ENCODE results near the gene MYZAP. TPM values are rescaled to one million over a fixed set of nuclear protein-coding genes. Genes with fewer than 3 reads are reported as not detected.
A peak's percentile ranks its signal among the peaks of the same experiment; 100 is the strongest.

MYZAP gene
- total RNA-seq, 1 experiment from 2014 or later, result 5.1 TPM

DNA sequence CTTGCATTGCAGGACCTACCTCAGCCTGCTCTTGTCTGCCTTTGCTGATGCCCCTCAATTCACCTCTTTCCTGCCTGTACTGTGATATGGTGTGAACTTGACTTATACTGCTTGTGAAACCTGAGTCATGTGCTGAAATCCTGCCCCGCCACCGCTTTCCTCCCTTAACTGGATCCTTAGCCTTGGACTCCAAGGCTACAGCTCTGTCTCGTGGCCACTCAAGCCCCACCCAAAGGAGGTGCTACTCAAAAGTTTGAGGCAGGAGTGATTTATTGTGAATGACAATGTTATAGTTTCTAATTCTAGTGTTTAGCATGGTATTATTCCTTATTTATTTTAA, 56.1 kb downstream of the MYZAP start:
- H3K9me3 Mint-ChIP-seq (ENCODE audit: low read depth, unreplicated experiment), result no peaks in the 10 kb centered on the region
- H3K27ac Mint-ChIP-seq (ENCODE audit: unreplicated experiment), result no peak overlapping the region
- H3K4me3 Mint-ChIP-seq (ENCODE audit: low read depth, unreplicated experiment), result no peak overlapping the region
- intact Hi-C loops (cut with micrococcal nuclease; ENCODE audit: unreplicated experiment), result loop anchor here (5.0 to 10.0 kb wide), 2 partner anchors 80 to 427 kb away; no protein-coding TSS in a partner anchor
- H3K36me3 Mint-ChIP-seq (ENCODE audit: insufficient read depth, unreplicated experiment), result no peaks in the 10 kb centered on the region
- H3K27me3 Mint-ChIP-seq (ENCODE audit: unreplicated experiment), result no peaks in the 10 kb centered on the region
- CTCF ChIA-PET, result interaction anchor here (0.5 to 0.6 kb wide), 2 partner anchors 31 to 1119 kb away, joined by 3 read pairs; no protein-coding TSS in a partner anchor
- BruUV-seq (replicated peaks), result no TSS peak
- TF ChIP-seq, protein P1, sequence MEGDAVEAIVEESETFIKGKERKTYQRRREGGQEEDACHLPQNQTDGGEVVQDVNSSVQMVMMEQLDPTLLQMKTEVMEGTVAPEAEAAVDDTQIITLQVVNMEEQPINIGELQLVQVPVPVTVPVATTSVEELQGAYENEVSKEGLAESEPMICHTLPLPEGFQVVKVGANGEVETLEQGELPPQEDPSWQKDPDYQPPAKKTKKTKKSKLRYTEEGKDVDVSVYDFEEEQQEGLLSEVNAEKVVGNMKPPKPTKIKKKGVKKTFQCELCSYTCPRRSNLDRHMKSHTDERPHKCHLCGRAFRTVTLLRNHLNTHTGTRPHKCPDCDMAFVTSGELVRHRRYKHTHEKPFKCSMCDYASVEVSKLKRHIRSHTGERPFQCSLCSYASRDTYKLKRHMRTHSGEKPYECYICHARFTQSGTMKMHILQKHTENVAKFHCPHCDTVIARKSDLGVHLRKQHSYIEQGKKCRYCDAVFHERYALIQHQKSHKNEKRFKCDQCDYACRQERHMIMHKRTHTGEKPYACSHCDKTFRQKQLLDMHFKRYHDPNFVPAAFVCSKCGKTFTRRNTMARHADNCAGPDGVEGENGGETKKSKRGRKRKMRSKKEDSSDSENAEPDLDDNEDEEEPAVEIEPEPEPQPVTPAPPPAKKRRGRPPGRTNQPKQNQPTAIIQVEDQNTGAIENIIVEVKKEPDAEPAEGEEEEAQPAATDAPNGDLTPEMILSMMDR (IDR thresholded peaks at IDR 0.05; ENCODE audit: unreplicated experiment), result no peak
- H3K4me1 Mint-ChIP-seq (ENCODE audit: low read depth, unreplicated experiment), result peaks cover 16% of the 10 kb centered on the region
- DNase-seq, result peak; percentile 50

DNA sequence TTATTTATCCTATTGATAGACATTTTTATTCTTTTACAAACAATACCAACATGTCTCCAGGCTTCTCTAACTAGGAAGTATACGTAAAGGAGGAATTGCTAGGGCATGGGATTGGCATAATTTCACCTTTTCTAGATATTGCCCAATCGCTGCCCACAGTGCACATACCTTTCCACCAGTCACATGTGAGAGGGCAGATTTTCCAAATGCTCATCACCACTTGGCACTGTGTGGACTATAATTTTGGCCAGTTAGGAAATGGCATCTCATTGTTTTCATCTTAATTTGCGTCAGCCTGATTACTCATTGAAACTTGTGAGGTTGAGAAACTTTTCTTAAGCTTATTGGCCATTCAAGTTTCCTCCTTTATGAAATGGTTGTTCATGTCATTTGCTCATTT, 57.4 kb downstream of the MYZAP start:
- no TSS peak for BruUV-seq (replicated peaks)
- H3K9me3 Mint-ChIP-seq (ENCODE audit: low read depth, unreplicated experiment), result no peaks in the 10 kb centered on the region
- TF ChIP-seq, protein P1 (IDR thresholded peaks at IDR 0.05; ENCODE audit: unreplicated experiment), result no peak
- intact Hi-C loops (cut with micrococcal nuclease; ENCODE audit: unreplicated experiment), result loop anchor here (5.0 to 10.0 kb wide), 2 partner anchors 78 to 426 kb away; no protein-coding TSS in a partner anchor
- H3K4me3 Mint-ChIP-seq (ENCODE audit: low read depth, unreplicated experiment), result no peak overlapping the region
- CTCF ChIA-PET, result no interaction called here
- H3K27ac Mint-ChIP-seq (ENCODE audit: unreplicated experiment), result no peak overlapping the region
- H3K36me3 Mint-ChIP-seq (ENCODE audit: insufficient read depth, unreplicated experiment), result no peaks in the 10 kb centered on the region
- no peaks in the 10 kb centered on the region for H3K27me3 Mint-ChIP-seq (ENCODE audit: unreplicated experiment)
- H3K4me1 Mint-ChIP-seq (ENCODE audit: low read depth, unreplicated experiment), result peaks cover 16% of the 10 kb centered on the region
- DNase-seq, result no peak

DNA sequence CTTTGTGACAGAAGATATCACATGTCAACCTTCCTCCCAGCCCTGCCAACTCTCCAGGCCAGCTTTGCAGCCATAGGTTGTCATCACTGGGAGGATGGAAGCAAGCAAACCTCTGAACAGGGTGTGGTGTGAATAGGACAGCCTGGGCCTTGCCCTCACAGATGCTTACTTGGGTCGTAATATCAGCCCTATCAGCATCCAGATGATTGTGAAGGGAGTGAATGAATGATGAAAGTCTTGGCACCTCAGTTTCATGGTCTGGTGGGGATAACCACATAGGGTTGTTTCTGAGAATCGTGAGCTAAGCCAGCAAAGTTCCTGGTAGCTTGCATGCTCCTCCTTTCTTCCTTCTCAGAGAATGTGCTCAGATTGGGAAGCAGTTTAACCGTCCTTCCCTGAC, 59.7 kb downstream of the MYZAP start:
- CTCF ChIA-PET, result no interaction called here
- H3K4me1 Mint-ChIP-seq (ENCODE audit: low read depth, unreplicated experiment), result peaks cover 16% of the 10 kb centered on the region
- no peak for DNase-seq
- no peaks in the 10 kb centered on the region for H3K27me3 Mint-ChIP-seq (ENCODE audit: unreplicated experiment)
- no peak overlapping the region for H3K4me3 Mint-ChIP-seq (ENCODE audit: low read depth, unreplicated experiment)
- BruUV-seq (replicated peaks), result no TSS peak
- H3K27ac Mint-ChIP-seq (ENCODE audit: unreplicated experiment), result no peak overlapping the region
- no peaks in the 10 kb centered on the region for H3K36me3 Mint-ChIP-seq (ENCODE audit: insufficient read depth, unreplicated experiment)
- intact Hi-C loops (cut with micrococcal nuclease; ENCODE audit: unreplicated experiment), result no loop called here
- TF ChIP-seq, protein P1 (IDR thresholded peaks at IDR 0.05; ENCODE audit: unreplicated experiment), result no peak
- H3K9me3 Mint-ChIP-seq (ENCODE audit: low read depth, unreplicated experiment), result no peaks in the 10 kb centered on the region

DNA sequence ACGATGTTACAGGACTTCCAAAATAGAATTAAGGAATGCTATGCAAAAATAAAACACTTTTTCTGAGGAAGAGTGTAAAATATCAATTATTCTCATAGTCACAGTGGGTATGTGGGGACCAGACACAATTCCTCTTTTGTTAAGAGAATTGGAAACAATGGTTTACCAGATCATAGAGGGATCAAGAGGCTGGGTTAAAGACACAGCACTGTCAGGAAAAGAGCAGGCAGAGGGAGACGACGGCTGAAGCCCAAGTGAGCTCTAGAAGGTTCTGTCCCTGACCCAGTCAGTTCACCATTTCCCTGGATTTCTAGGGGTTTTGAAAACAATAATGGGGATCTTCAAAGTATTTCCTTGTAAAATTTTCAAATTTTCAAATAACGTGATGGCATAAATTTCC, 60.8 kb downstream of the MYZAP start:
- CTCF ChIA-PET, result no interaction called here
- TF ChIP-seq, protein P1 (IDR thresholded peaks at IDR 0.05; ENCODE audit: unreplicated experiment), result no peak
- no peaks in the 10 kb centered on the region for H3K9me3 Mint-ChIP-seq (ENCODE audit: low read depth, unreplicated experiment)
- BruUV-seq (replicated peaks), result no TSS peak
- peaks cover 7% of the 10 kb centered on the region for H3K4me1 Mint-ChIP-seq (ENCODE audit: low read depth, unreplicated experiment)
- intact Hi-C loops (cut with micrococcal nuclease; ENCODE audit: unreplicated experiment), result no loop called here
- H3K36me3 Mint-ChIP-seq (ENCODE audit: insufficient read depth, unreplicated experiment), result no peaks in the 10 kb centered on the region
- H3K27ac Mint-ChIP-seq (ENCODE audit: unreplicated experiment), result no peak overlapping the region
- H3K27me3 Mint-ChIP-seq (ENCODE audit: unreplicated experiment), result no peaks in the 10 kb centered on the region
- DNase-seq, result no peak
- no peak overlapping the region for H3K4me3 Mint-ChIP-seq (ENCODE audit: low read depth, unreplicated experiment)
